Measurements from ENCODE around the gene ZNF285.
"Not testable (repeated sequence)": the region's sequence is repeated elsewhere in the genome, so short reads cannot be mapped to it uniquely, and the experiment has no call there.

Gene ZNF285

GRCh38 chr19:44341794-44342193 is 59.6 kb downstream of the ZNF285 start:
- H3K4me3 Mint-ChIP-seq, result no peak overlapping the region
- H3K9me3 Mint-ChIP-seq, result peaks cover 24% of the 10 kb centered on the region
- H3K27me3 Mint-ChIP-seq, result no peaks in the 10 kb centered on the region
- H3K36me3 Mint-ChIP-seq, result no peaks in the 10 kb centered on the region
- DNase-seq, result no peak
- CTCF ChIA-PET, result no interaction called here
- no peak overlapping the region for H3K27ac Mint-ChIP-seq
- no peaks in the 10 kb centered on the region for H3K4me1 Mint-ChIP-seq

- H3K4me1 Mint-ChIP-seq, H3K4me3 Mint-ChIP-seq, CTCF ChIA-PET, DNase-seq, H3K36me3 Mint-ChIP-seq, H3K27ac Mint-ChIP-seq, H3K27me3 Mint-ChIP-seq: not testable (repeated sequence)
- peaks cover 49% of the 10 kb centered on the region for H3K9me3 Mint-ChIP-seq
Observed at GRCh38 chr19:44334639-44335038, 66.8 kb downstream of the ZNF285 start.

Data from activated naive CD4-positive, alpha-beta T cell treated with anti-CD3 and anti-CD28 coated beads, Interleukin-2, amount 10 ng/mL, durations not matched to agents 7 days and 5 days (primary cell).